HEK293 (cell line): ENCODE data around the gene CFAP45.

Experiments
- CTCF ChIA-PET: fragments of 350-600 bp; formaldehyde crosslinking; extraction: SDS; loops from one replicate; lab custom pipeline; 2021; ENCODE audit warnings: antibody characterized with exemption; lab: Yijun Ruan, JAX
- POLR2A ChIA-PET: fragments of 300-600 bp; formaldehyde crosslinking; extraction: SDS; loops from one replicate; lab custom pipeline; 2020; ENCODE audit warnings: antibody characterized with exemption, inconsistent platforms; lab: Yijun Ruan, JAX
- H3K27ac ChIP-seq: fragments of 200-500 bp; sonication (Bioruptor generic); 2 replicates; pipeline ENCODE4 v1.5.1; 2014; ENCODE audit warnings: low read depth, low read length, control low read depth, inconsistent platforms; ENCODE audit errors: extremely low read depth
- H3K36me3 ChIP-seq, 2 experiments: fragments of 200-500 bp in 1 of 2; sonication (Bioruptor generic) in 1 of 2; 1 replicate in 1 of 2; 2 replicates in 1 of 2; pipeline ENCODE4 v1.5.1; 2014 to 2017; ENCODE audit warnings: inconsistent platforms in 2 of 2, low read length in 2 of 2; ENCODE audit not compliant: control insufficient read depth in 2 of 2, insufficient read depth in 1 of 2
- H3K4me1 ChIP-seq: fragments of 200-500 bp; sonication (Bioruptor generic); 2 replicates; pipeline ENCODE4 v1.5.1; 2014; ENCODE audit warnings: mild to moderate bottlenecking, low read length, inconsistent platforms; ENCODE audit not compliant: control insufficient read depth, insufficient read depth
- H3K4me3 ChIP-seq: 2 replicates; pipeline ENCODE4 v1.5.1; 2011; ENCODE audit warnings: low read depth, mild to moderate bottlenecking, control low read depth, low read length, moderate library complexity
- H3K9me3 ChIP-seq: fragments of 200-500 bp; sonication (Bioruptor generic); 2 replicates; pipeline ENCODE4 v1.5.1; 2014; ENCODE audit warnings: low read depth, low read length, inconsistent platforms; ENCODE audit not compliant: control insufficient read depth, insufficient read depth
- FEZF1 ChIP-seq: fragments of 450-650 bp; formaldehyde crosslinking; IDR thresholded peaks from 2 replicates; pipeline ENCODE4 v1.5.1; 2016; ENCODE audit warnings: missing biosample characterization, missing genetic modification characterization
- HOXA7 ChIP-seq: sonication (generic); formaldehyde crosslinking; IDR thresholded peaks from 2 replicates; pipeline ENCODE4 v1.8.1; 2022; ENCODE audit warnings: missing genetic modification reagents, borderline replicate concordance
- OSR2 ChIP-seq: fragments of 450-650 bp; formaldehyde crosslinking; IDR thresholded peaks from 2 replicates; pipeline ENCODE4 v1.5.1; 2016; ENCODE audit warnings: missing biosample characterization, missing genetic modification characterization
- PRDM1 ChIP-seq: fragments of 450-650 bp; formaldehyde crosslinking; IDR thresholded peaks from 2 replicates; pipeline ENCODE4; 2016; ENCODE audit warnings: missing biosample characterization, missing genetic modification characterization
- SCRT2 ChIP-seq: fragments of 450-650 bp; formaldehyde crosslinking; IDR thresholded peaks from 2 replicates; pipeline ENCODE4 v1.5.1; 2016; ENCODE audit warnings: missing biosample characterization, missing genetic modification characterization
- TRIM28 ChIP-seq: IDR thresholded peaks from 2 replicates; pipeline ENCODE4 v1.6.1; 2011; ENCODE audit warnings: low read length, control low read depth, borderline replicate concordance
- ZBTB20 ChIP-seq: fragments of 450-650 bp; formaldehyde crosslinking; IDR thresholded peaks from 2 replicates; pipeline ENCODE4 v1.5.1; 2016; ENCODE audit warnings: missing biosample characterization, missing genetic modification characterization
- ZBTB21 ChIP-seq: fragments of 450-650 bp; formaldehyde crosslinking; IDR thresholded peaks from 2 replicates; pipeline ENCODE4 v1.5.1; 2017; ENCODE audit warnings: missing biosample characterization, missing genetic modification characterization
- ZFHX2 ChIP-seq: fragments of 450-650 bp; formaldehyde crosslinking; conservative IDR thresholded peaks from 2 replicates; pipeline ENCODE4 v1.5.1; 2016; ENCODE audit warnings: missing biosample characterization, missing genetic modification characterization
- ZNF157 ChIP-seq: fragments of 450-650 bp; formaldehyde crosslinking; IDR thresholded peaks from 2 replicates; pipeline ENCODE4 v1.5.1; 2016; ENCODE audit warnings: missing biosample characterization, missing genetic modification characterization
- ZNF19 ChIP-seq: fragments of 450-650 bp; formaldehyde crosslinking; IDR thresholded peaks from 2 replicates; pipeline ENCODE4; 2016; ENCODE audit warnings: missing biosample characterization, missing genetic modification characterization, low read depth
- ZNF341 ChIP-seq: fragments of 450-650 bp; formaldehyde crosslinking; IDR thresholded peaks from 2 replicates; pipeline ENCODE4; 2016; ENCODE audit warnings: low read depth, missing biosample characterization, missing genetic modification characterization
- ZNF391 ChIP-seq: fragments of 450-650 bp; formaldehyde crosslinking; IDR thresholded peaks from 2 replicates; pipeline ENCODE4 v1.5.1; 2016; ENCODE audit warnings: low read depth, missing biosample characterization, missing genetic modification characterization, borderline replicate concordance
- ZNF423 ChIP-seq: fragments of 450-650 bp; formaldehyde crosslinking; IDR thresholded peaks from 2 replicates; pipeline ENCODE4 v1.5.1; 2016; ENCODE audit warnings: missing biosample characterization, missing genetic modification characterization
- ZNF501 ChIP-seq: fragments of 450-650 bp; formaldehyde crosslinking; IDR thresholded peaks from 2 replicates; pipeline ENCODE4 v1.5.1; 2016; ENCODE audit warnings: missing biosample characterization, missing genetic modification characterization
- ZNF514 ChIP-seq: fragments of 450-650 bp; formaldehyde crosslinking; IDR thresholded peaks from 2 replicates; pipeline ENCODE4 v1.5.1; 2016; ENCODE audit warnings: missing biosample characterization, missing genetic modification characterization
- ZNF561 ChIP-seq: fragments of 450-650 bp; IDR thresholded peaks from 2 replicates; pipeline ENCODE4 v1.5.1; 2018; ENCODE audit warnings: missing biosample characterization, missing genetic modification characterization, borderline replicate concordance
- ZNF571 ChIP-seq: fragments of 450-650 bp; formaldehyde crosslinking; IDR thresholded peaks from 2 replicates; pipeline ENCODE4 v1.5.0; 2017; ENCODE audit warnings: missing biosample characterization, missing genetic modification characterization
- ZNF664 ChIP-seq: fragments of 450-650 bp; formaldehyde crosslinking; IDR thresholded peaks from 2 replicates; pipeline ENCODE4 v1.5.1; 2016; ENCODE audit warnings: missing biosample characterization, missing genetic modification characterization
- TF ChIP-seq, protein P1 (sequence below): fragments of 450-650 bp; formaldehyde crosslinking; IDR thresholded peaks from 2 replicates; pipeline ENCODE4 v1.5.1; 2016; ENCODE audit warnings: missing biosample characterization, missing genetic modification characterization
- TF ChIP-seq, protein P2 (sequence below): fragments of 450-650 bp; formaldehyde crosslinking; IDR thresholded peaks from 2 replicates; pipeline ENCODE4 v1.5.1; 2016; ENCODE audit warnings: missing biosample characterization, missing genetic modification characterization
- TF ChIP-seq, protein P3 (sequence below): fragments of 450-650 bp; formaldehyde crosslinking; IDR thresholded peaks from 2 replicates; pipeline ENCODE4 v1.5.1; 2016; ENCODE audit warnings: missing biosample characterization, missing genetic modification characterization
- TF ChIP-seq, protein P4 (sequence below): fragments of 450-650 bp; formaldehyde crosslinking; IDR thresholded peaks from 2 replicates; pipeline ENCODE4 v1.5.1; 2017; ENCODE audit warnings: missing biosample characterization, missing genetic modification characterization

The CFAP45 gene

DNA sequence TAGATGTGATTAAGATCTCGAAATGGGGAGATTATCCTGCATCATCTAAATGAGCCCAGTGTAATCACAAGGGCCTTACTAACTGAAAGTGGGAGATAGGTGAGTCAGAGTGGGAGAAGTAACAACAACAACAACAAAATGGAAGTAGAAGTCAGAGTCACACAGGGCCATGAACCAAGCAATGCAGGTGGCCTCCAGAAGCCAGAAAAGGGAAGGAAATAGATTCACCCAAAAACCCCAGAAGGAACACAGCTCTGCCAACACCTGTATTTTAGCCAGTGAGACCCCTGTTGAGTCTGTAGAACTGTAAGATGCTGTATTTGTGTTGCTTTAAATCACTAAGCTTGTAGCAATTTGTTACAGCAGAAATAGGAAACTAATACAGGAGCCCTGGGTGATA lies 21.3 kb upstream of the CFAP45 start:
- no peak overlapping the region for H3K27ac ChIP-seq
- peak; percentile 34; the same call in 1 of the 2 replicates for TF ChIP-seq OSR2
- TF ChIP-seq, protein P1, sequence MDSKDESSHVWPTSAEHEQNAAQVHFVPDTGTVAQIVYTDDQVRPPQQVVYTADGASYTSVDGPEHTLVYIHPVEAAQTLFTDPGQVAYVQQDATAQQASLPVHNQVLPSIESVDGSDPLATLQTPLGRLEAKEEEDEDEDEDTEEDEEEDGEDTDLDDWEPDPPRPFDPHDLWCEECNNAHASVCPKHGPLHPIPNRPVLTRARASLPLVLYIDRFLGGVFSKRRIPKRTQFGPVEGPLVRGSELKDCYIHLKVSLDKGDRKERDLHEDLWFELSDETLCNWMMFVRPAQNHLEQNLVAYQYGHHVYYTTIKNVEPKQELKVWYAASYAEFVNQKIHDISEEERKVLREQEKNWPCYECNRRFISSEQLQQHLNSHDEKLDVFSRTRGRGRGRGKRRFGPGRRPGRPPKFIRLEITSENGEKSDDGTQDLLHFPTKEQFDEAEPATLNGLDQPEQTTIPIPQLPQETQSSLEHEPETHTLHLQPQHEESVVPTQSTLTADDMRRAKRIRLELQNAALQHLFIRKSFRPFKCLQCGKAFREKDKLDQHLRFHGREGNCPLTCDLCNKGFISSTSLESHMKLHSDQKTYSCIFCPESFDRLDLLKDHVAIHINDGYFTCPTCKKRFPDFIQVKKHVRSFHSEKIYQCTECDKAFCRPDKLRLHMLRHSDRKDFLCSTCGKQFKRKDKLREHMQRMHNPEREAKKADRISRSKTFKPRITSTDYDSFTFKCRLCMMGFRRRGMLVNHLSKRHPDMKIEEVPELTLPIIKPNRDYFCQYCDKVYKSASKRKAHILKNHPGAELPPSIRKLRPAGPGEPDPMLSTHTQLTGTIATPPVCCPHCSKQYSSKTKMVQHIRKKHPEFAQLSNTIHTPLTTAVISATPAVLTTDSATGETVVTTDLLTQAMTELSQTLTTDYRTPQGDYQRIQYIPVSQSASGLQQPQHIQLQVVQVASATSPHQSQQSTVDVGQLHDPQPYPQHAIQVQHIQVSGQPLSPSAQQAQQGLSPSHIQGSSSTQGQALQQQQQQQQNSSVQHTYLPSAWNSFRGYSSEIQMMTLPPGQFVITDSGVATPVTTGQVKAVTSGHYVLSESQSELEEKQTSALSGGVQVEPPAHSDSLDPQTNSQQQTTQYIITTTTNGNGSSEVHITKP (tag by site-specific recombination): peak; percentile 68
- no peak for TF ChIP-seq ZBTB21
- TF ChIP-seq PRDM1 (tag by site-specific recombination): peak; percentile 44; the same call in 1 of the 2 replicates
- H3K9me3 ChIP-seq: no peaks in the 10 kb centered on the region
- no peak overlapping the region for H3K4me3 ChIP-seq
- peaks cover 18% of the 10 kb centered on the region for H3K4me1 ChIP-seq
- ChIA-PET POLR2A (no interaction called here), CTCF (interaction anchor here (1.6 to 2.2 kb wide), 2 partner anchors 15 to 86 kb away, joined by 7 to 14 read pairs; no protein-coding TSS in a partner anchor)
- H3K36me3 ChIP-seq: peaks cover 6 to 56% of the 10 kb centered on the region in 2 experiments; a peak in 2 of 3 replicates

DNA sequence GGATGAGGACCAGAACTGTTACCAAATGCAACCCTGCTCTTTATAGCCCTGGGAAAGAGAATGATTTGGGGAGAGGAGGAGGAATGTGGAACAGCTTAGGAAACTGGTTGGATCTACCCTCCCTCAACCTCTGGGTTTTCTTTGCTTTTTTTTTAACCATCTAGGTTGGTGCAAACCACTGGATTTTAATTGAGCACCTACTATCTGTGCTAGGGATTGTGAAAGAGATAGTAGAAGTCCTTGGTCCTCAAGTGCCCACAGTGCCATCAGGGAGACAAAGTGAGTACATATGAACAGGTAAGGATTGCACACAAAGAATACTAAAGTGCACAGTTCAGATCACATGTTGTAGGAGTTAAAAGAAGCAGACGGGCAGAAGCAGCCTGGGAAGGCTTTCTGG lies 20.7 kb upstream of the CFAP45 start:
- TF ChIP-seq ZFHX2 (tag by site-specific recombination) (no peak), ZNF664 (tag by site-specific recombination) (peak; percentile 98), ZNF501 (tag by site-specific recombination) (no peak), ZNF341 (tag by site-specific recombination) (peak; percentile 64)
- peaks cover 22% of the 10 kb centered on the region for H3K4me1 ChIP-seq
- no peak overlapping the region for H3K4me3 ChIP-seq
- H3K27ac ChIP-seq: no peak overlapping the region
- ChIA-PET CTCF (interaction anchor here (2.2 kb wide), 1 partner anchor 87 kb away, joined by 14 read pairs; no protein-coding TSS in a partner anchor), POLR2A (no interaction called here)
- peaks cover 6 to 56% of the 10 kb centered on the region in 2 experiments; a peak in 2 of 3 replicates for H3K36me3 ChIP-seq
- no peaks in the 10 kb centered on the region for H3K9me3 ChIP-seq

DNA sequence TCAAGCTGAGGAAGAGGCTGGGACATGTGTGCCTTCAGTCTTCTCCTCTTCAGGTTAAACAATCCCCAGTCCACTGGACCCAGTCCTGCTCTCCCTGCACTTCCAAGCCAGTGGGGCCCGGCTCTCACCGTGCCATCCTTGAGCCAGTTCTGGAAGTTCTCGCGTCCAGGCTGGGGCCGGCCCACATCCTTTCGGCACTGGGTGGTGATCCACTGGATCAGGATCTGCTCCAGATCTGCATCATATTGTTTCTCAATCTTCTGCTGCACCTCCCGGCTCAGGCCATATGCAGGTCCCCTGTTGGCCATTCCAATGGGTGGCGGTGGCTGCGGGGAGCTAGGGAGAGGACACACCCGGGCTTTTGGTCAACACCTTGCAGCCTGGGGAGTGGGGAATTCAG lies 20.2 kb upstream of the CFAP45 start:
- ChIA-PET CTCF (interaction anchor here (2.2 kb wide), 1 partner anchor 87 kb away, joined by 14 read pairs; no protein-coding TSS in a partner anchor), POLR2A (no interaction called here)
- Histone ChIP-seq H3K36me3 (peaks cover 6 to 56% of the 10 kb centered on the region in 2 experiments; a peak in 2 of 3 replicates), H3K4me1 (peaks cover 27% of the 10 kb centered on the region), H3K4me3 (no peak overlapping the region), H3K27ac (no peak overlapping the region), H3K9me3 (no peaks in the 10 kb centered on the region)
- TF ChIP-seq, protein P2, sequence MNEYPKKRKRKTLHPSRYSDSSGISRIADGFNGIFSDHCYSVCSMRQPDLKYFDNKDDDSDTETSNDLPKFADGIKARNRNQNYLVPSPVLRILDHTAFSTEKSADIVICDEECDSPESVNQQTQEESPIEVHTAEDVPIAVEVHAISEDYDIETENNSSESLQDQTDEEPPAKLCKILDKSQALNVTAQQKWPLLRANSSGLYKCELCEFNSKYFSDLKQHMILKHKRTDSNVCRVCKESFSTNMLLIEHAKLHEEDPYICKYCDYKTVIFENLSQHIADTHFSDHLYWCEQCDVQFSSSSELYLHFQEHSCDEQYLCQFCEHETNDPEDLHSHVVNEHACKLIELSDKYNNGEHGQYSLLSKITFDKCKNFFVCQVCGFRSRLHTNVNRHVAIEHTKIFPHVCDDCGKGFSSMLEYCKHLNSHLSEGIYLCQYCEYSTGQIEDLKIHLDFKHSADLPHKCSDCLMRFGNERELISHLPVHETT (tag by site-specific recombination): no peak
- no peak for TF ChIP-seq HOXA7 (CRISPR knock-in tag)
- no peak for TF ChIP-seq ZBTB20
- no peak for TF ChIP-seq ZNF423 (tag by site-specific recombination)
- no peak for TF ChIP-seq ZNF157 (tag by site-specific recombination)
- TF ChIP-seq ZNF514 (tag by site-specific recombination): no peak
- TF ChIP-seq ZNF391: no peak
- TF ChIP-seq, protein P3, sequence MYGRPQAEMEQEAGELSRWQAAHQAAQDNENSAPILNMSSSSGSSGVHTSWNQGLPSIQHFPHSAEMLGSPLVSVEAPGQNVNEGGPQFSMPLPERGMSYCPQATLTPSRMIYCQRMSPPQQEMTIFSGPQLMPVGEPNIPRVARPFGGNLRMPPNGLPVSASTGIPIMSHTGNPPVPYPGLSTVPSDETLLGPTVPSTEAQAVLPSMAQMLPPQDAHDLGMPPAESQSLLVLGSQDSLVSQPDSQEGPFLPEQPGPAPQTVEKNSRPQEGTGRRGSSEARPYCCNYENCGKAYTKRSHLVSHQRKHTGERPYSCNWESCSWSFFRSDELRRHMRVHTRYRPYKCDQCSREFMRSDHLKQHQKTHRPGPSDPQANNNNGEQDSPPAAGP (tag by site-specific recombination): no peak
- TF ChIP-seq ZNF19 (tag by site-specific recombination): no peak
- TF ChIP-seq FEZF1 (tag by site-specific recombination): no peak
- no peak for TF ChIP-seq TRIM28
- TF ChIP-seq PRDM1 (tag by site-specific recombination): no peak
- TF ChIP-seq ZNF571 (tag by site-specific recombination): no peak
- no peak for TF ChIP-seq SCRT2 (tag by site-specific recombination)
- TF ChIP-seq ZNF561: no peak
- TF ChIP-seq, protein P4, sequence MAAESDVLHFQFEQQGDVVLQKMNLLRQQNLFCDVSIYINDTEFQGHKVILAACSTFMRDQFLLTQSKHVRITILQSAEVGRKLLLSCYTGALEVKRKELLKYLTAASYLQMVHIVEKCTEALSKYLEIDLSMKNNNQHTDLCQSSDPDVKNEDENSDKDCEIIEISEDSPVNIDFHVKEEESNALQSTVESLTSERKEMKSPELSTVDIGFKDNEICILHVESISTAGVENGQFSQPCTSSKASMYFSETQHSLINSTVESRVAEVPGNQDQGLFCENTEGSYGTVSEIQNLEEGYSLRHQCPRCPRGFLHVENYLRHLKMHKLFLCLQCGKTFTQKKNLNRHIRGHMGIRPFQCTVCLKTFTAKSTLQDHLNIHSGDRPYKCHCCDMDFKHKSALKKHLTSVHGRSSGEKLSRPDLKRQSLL (tag by site-specific recombination): no peak
